Stimulated activated CD8-positive, alpha-beta memory T cell treated with anti-CD3 and anti-CD28 coated beads, Interleukin-4, amount 100 ng/mL, for 48 hours (primary cell): Measurements from ENCODE around the gene MYL3.

Experiments used
- DNase-seq: peaks from one replicate; pipeline ENCODE4 v3.0.0-alpha.2; 2020

The MYL3 gene

DNA sequence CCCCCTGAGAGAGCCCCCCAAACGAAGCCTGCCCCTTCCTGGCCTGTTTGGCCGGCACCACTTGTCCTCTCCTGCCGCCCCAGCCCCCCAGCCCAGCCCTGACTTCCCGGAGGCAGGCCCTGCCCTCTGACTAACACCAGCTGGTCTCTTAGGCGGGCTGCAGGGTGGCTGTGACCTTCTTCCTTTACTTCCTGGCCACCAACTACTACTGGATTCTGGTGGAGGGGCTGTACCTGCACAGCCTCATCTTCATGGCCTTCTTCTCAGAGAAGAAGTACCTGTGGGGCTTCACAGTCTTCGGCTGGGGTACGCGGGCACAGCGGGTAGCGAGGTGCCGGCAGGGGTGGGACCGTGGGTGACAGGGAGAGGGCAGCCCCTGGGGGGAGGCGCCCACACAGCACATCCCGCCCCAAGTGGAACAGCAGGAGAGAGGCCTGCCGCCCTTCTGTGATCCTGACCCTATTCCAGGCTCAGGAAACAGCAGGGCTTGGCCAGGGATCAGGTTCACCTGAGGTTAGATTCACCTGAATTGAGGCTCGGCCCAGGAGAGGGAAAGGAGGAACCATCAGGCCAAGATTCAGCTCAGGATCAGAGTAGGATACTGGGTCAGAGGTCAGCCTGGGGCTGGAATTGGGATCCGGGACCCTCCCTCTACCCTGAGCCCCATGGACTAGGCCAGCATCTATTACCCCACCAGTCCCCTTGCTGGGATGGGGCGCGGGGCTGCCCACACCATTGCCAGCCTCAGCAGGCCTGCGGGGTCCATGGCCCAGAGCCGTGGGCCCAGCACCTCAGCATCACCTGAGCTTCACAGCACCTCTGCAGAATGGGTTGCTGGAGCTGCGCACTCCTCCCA lies 36.1 kb upstream of the MYL3 start:
- DNase-seq = no peak

DNA sequence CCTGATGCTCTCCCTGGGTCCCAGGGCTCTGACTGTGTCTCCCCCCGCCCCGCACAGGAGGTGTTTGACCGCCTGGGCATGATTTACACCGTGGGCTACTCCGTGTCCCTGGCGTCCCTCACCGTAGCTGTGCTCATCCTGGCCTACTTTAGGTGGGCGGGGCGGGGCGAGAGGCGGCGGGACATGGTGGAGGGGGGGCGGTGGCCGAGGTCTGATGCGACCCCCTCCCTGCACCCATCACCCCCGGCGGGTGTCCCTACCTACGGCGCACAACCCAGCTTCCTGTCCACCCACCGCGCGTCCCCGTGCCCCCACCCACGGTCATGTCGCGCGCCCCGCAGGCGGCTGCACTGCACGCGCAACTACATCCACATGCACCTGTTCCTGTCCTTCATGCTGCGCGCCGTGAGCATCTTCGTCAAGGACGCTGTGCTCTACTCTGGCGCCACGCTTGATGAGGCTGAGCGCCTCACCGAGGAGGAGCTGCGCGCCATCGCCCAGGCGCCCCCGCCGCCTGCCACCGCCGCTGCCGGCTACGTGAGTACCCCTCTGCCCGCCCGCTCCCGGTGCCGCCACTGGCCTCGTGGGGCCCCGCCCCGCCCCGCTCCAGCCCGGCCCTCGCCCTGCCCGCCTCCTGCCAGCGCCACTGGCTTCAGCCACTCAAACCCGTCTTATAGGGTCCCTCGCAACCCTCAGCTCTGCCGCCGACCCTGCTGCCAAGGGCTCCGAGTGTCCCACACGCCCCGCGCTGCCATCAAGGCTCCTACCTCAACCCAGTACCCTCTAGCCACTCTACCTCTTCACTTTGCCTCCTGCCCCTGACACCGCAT lies 35.3 kb upstream of the MYL3 start:
- no peak for DNase-seq

DNA sequence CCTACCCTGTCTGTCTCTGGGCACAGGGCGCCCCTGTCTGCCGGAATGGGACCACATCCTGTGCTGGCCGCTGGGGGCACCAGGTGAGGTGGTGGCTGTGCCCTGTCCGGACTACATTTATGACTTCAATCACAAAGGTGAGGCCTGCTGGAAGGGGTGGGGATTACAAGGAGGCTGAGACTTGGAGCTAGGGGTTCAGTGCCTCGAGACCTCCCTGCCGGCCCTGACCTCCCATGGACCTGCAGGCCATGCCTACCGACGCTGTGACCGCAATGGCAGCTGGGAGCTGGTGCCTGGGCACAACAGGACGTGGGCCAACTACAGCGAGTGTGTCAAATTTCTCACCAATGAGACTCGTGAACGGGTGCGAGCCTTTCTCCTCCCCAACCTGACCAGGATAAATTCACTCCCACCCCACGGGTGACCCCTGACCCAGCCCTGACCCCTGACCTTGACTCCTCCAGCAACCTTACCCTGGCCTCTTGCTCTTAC lies 34.6 kb upstream of the MYL3 start:
- DNase-seq = no peak

DNA sequence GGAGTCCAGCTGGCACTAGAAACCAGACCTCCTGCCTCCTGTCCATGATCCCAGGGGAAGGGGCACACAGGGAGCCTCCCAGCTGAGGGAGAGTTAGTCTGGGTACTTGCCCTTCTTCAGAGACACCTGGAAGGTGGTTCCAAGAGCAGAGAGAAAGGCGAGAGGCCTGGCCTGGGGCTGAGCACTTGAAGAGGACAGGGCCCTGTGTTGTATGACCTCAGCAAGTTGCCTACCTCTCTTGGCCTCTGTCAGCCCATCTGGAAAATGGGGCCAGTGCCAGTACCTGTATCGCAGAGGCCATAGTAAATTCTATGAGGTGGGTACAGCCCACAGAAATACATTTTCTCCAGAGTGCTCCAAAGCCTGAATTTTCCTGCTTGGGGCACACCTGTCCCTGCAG lies 33.8 kb upstream of the MYL3 start:
- no peak for DNase-seq

DNA sequence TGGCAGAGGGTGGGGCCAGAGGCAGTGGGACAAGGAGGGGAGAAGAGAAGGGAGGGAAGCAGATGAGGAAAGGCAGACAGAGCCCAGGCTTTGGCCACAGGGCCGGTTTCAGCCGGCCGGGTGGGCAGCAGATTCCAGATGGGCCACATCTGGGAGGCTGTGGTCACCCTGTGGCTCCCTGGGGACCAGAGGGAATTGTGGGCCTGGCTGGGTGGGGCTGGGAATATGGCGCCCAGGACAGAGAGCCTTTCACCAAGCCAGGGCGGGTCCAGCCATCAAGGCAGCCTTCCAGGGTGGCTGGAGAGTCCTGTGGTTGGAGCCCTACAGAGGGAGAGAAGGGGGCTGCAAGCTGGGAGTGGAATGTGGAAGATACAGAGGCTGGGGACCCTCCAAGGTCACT lies 33.1 kb upstream of the MYL3 start:
- no peak for DNase-seq

DNA sequence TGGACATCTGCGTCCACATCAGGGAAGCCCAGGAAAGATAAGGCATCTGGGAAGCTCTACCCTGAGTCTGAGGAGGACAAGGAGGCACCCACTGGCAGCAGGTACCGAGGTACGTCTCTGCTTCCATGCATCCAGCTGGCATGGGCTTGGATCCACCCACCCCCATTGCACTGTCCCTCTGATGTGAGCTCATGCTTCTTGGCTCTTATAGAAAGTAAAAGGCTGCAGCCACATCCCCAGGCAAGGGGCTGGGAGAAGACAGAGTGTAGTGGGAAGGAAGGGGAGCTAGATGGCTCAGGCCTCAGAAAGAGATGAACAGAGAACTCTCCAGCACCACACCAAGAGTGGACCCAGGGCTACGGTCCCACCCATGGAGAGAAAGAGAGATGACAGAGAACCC lies 32.5 kb upstream of the MYL3 start:
- no peak for DNase-seq

DNA sequence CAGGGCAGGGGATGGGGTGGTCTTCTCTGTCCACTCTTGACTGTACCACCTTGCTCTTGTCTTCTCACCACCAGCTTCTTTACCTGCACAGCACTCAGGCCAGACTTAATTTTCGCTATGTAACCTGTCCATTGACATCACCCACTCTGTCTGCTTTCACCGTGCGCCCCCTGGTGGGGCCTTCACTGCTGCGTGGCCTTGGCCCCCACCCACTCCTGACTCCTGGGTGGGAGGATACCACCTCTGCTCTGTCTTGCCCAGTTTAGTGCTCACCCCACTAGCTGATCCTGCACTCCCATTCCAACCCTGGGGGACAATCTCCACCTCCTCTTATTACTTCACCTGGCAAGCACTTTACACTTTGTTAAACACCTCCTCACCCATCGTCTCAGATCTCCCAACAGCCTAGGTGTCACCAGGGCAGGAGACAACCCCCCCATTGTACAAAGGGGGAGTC lies 32.0 kb upstream of the MYL3 start:
- DNase-seq = peak; percentile 90

DNA sequence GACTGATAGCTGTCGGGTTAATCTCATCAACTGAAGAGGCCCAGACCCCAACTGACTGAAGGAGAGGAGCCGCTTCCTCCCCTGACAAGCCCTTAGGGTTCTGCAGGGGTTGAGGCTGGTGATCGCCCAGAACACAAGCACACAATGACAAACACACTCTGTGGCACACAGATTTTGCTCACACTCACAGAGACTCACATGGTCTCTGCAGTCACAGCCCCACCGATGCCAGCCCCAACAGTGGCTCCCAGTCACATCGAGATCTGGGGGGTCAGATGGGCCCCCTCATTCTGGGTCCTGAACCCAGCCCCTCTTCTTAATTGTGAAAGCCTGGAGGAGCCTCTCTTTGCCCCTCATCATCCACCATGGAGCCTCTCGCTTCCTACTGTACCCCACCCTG lies 31.0 kb upstream of the MYL3 start:
- DNase-seq = no peak

DNA sequence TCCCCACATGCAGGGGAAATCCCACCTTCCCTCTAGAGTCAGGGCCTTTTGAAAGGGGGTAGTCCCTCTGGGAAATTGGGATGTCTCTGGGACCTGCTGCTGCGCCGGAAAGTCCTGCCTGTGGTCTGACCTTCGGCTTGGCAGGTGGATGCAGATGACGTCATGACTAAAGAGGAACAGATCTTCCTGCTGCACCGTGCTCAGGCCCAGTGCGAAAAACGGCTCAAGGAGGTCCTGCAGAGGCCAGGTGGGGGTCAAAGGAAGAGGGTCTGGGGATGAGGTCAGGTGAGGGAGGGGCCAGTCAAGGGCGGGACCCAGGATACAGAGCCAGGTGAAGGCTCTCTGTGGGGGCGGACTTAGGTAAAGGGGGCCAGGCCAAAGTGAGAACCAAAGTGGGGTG lies 30.5 kb upstream of the MYL3 start:
- DNase-seq = no peak

DNA sequence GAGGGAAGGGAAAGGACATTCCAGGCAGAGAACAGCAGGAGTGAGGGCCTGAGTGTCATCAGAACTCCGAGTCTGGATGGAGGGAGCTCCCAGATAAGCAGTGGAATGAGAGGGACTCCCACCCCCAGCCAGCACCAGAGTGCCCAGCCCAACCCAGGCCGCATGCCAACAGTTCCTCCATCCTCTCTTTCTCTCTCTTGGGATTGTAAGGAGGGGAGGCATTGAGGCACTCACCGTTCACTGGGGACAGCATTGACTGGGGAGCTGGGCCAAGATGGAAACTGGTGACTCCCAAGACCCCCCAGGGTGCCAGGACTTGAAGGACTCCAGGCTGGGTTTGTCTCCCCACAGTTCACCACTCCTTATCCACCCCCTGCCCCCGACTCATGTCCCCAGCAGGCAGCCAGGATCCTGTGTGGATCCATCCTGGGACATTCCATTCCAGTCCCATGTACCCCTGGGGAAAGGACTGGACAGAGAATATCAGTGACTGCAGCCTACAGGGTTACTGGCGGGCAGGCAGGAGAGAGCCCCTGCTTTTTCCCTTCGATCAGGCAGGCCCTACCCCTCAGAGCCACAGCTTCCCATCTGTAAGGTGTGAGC lies 30.0 kb upstream of the MYL3 start:
- no peak for DNase-seq

DNA sequence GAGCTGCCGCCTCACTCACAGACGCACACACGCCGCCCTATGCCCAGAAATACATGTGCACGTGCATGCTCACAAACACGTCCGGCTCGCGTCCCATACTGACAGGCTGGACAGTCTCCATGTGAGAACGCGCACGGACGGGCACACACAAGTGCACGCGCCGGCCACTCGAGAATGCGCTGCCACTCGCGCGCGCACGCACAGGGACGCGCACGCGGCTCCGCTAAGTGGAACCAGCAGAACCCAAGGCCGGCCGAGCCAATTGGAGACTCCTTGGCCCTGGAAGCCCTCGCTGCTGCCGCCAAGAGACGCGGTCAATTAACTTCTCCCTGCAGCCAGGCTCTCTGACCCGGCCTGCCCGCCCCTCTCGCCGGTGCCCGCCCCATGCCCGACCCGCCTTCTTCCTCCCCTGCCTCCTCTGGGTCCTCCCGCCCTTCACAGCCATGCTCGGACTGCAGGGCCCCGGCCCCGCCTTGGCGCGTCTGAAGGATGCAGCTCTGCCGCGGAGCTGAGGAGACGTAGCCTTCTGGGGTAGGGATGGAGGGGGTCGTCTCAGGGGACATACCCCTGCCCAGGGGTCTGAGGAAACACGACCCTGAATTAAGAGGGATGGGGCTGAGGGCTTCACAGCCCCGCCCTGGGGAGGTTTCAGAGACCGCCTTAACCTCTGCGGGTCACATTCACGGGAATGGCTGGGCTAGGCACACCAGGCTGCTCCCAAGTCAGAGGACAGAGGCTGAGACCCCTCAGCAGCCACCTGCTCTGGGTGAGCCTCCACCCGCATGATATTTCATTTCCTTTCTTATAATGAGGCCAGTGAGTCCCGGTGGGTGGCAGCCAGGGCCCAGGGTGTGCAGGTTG lies 29.3 kb upstream of the MYL3 start:
- DNase-seq = peak; percentile 38

DNA sequence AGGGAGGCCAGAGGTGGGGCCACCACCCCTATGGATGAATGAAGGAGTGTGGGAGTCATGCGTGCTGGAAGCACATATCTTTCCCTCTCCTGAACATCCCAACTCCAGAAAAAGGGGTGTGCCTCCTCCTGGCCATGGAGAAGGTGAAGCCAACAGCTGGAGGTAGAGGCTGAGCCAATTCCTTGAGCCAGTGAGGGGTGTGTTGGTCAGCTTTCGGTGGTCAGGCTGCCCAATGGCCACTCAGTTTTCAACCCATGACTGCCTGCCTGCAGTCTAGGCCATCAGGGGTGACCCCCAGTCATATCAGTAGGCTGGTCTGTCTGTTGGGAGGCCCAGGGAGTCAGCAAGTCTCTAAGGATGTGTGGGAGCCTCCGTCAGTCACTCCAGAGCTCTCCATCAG lies 27.9 kb upstream of the MYL3 start:
- no peak for DNase-seq

DNA sequence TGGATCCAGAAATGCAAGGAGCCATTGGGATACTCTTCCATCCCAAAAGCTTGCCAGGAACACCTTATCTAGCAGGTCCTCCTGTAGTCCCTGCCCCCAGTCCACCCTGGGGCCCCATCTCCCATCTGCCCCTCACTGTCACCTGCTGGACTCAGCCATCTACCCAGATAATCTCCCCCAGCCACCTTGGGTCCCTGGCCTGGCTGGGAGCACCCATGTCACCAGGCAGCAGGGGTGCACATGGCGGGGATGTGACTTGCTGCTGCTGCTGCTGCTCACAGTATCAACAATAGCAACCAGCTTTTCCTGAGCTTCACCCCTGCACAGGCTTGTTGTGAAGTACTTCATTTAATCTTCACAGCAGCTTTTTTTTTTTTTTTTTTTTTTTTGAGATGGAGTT lies 26.9 kb upstream of the MYL3 start:
- no peak for DNase-seq

DNA sequence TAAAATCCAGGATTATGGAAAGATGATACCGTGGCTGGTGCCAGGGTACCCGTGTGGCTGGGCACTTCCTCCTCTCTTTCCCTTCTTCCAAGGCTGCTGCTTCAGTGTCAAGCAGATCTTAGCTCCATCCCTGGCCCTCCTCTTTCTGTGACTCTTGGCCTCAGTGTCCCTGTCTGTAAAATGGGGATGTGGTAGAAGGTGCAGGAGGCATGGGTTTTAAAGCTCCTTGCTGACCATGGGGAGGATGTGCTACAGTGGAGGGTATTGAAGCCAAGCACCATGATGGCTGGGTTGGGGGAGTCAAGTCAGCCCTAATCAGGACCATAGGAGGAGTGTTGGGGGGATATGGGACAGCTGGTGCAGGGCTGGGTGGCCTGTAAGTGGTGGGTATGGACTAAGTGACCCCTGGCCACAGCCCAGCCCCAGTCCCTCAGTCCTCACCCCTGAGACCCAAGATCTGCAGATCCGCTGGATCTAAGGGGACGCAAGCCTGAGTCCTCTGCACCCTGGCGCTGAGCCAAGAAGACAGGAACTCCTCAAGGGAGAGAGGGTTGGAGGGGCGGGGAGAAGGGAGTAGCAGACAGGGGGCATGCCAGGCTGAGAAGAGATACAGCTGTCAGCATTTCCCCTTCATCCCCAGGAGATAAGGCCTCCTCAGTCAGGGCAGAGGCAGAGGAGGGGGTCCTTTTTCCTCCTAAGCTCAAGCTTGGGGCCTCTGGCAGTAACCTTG lies 26.3 kb upstream of the MYL3 start:
- no peak for DNase-seq

DNA sequence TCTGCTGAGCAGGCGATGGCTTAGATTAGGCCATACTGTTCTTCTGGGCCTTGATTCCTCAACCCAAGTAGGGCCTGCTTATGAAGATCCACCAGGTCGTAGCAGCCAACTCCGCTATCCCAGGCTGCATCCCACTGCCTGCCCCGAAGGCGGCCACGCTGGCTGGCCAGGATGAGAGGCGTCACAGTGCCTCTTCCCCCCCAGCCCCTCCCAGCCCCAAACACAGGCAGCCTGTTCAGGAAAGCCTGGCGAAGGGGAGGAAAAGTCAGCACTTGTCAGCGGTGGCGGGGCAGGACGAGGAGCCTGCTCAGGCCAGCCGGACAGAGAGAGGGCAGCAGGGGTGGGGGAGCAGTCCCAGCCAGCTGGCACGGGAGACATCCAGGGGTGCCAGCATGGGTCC lies 25.5 kb upstream of the MYL3 start:
- DNase-seq = no peak

DNA sequence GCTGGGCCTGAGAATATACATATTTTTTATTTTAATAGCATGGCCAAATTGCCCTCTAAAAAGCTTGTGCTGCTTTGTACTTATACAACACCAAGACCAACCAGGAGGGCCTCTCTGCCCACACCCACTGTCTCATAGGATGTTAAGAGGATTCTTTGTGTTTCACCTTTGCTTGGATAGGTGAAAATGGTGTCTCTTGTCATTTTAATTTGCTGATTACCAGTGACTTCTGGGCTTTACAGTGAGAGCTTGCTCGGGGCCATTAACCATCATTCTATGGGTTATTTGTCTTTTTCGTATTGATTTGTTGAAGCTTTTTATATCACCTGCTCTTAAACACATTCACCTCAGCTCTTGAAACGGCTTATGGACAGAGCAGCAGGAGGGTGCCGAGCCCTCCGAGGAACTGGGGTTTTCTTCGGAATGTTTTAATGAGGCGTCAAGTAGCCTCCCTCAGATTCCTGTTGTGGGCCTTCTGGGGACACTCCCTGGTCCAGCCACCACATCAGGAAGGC lies 24.8 kb upstream of the MYL3 start:
- no peak for DNase-seq

DNA sequence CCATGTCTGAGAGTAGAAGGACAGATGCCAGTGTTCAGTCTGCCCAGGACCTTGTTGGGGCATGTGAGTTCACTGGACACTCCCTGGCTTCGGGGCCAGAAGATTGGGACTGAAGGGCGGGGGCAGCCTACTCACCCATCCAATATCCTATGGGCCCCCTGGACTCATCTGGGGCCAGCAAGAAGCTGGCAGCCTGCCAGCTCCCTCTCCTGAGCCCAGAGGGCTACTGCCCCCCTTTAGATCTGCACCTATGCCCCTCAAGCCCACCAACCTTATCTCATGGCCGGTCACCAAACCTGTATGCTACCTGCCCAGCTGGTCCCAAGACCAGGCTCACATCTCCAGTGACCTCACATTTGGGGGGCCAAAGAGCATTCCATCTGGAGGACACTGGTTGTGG lies 22.4 kb upstream of the MYL3 start:
- DNase-seq = no peak

DNA sequence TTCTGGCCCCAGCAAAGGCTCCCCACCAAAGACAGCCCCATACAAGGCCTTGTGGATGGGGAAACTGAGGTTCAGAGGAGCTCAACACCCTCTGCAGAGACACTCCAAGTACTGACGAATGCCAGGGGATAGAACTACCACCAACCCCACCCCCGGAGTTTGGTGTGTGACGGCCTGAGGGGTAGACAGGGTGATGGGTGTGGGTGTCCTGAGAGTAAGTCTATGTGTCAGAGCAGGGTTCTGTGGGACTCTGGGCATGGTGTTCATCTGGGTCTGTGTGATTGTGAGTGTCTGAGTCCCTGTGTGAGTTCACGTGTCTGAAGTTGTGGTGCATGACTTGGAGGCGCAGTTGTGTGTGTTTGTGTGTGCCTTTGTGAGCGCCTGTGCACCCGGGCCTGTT lies 21.7 kb upstream of the MYL3 start:
- DNase-seq = peak; percentile 35

DNA sequence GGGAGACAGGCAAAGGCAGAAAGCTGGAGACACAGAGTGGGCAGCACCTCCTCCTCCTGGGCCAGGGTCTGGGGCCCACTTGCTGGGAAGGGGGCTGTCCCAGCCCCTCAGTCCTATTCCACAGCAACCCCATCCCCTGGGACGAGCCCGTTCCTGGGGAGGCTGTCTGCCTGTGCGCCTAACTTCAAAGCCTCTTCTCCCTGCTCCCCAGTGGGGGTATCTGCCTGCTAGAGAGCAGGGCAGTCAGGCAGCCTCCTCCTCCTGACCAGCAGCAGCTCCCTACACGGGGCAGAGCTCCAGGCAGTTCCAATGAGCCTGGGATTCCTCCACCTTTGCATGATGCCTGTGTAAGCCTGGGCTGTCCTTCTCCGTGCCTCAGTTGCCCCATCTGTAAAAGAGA lies 21.2 kb upstream of the MYL3 start:
- DNase-seq = no peak

DNA sequence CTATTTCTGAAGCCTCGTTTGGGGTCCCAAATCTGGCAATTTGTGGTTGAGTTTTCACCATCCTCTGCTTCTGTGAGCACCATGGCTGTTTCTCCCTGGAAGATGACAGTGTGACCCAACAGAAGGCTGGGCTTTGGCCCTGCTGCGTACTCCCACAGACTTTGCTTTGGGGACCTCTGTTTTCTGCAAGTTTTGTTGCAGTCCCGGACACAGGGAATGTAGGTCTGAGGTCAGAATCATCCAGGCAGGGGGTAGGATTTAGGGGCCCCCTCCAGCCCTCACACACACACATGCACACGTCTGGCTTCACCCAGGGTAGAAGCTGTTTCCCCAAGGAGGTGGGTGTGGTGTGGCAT lies 20.6 kb upstream of the MYL3 start:
- DNase-seq = no peak

DNA sequence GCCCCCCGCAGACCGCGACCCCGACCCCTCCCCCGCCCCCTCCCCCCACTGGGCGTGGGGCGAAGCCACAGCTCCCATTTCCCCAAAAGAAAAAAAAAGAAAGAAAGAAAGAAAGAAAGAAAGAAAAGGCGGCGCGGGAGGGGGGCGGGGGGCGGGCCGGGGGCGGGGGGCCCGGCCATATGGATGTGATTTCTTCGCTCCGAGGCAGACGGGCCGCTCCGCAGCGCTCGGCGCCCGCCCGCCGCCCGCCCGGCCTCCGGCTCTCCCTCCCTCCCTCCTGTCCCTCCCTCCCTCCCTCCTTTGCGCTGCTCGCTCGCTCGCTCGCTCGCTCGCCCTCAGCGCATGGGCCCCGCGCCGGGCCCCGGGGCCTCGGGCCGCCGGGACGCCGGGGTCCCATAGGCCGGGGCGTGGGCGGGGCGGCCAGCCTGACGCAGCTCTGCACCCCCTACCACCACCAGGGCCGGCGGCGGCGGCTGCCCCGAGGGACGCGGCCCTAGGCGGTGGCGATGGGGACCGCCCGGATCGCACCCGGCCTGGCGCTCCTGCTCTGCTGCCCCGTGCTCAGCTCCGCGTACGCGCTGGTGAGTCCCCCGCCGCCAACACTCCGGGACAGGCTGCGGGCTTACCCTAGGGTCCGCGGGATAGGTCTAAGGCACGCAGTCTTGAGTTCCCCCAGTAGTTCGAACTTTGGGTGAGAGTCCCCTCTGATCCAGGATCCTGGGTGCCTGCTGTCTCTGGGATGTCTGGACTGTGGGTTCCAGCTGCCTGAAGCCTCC lies 20.0 kb upstream of the MYL3 start:
- DNase-seq = no peak
